ENCODE measurements around the gene PLEKHA4.

PLEKHA4 gene

GRCh38 chr19:48837051-48837524 is 31.3 kb downstream of the PLEKHA4 start:
- Histone ChIP-seq H3K27me3 (ENCODE audit: control insufficient read depth, insufficient read depth, low read length) (no peaks in the 10 kb centered on the region), H3K4me1 (no peaks in the 10 kb centered on the region), H3K9me3 (ENCODE audit: control insufficient read depth, low read length) (no peaks in the 10 kb centered on the region), H3K79me2 (no peaks in the 10 kb centered on the region), H3K36me3 (ENCODE audit: control insufficient read depth, insufficient read depth, low read length) (no peaks in the 10 kb centered on the region), H3K9ac (no peak overlapping the region), H3K4me3 (ENCODE audit: low read depth, low read length) (peak overlapping the region; percentile 91), H3K4me2 (ENCODE audit: low read length) (peak overlapping the region; percentile 96), H2AFZ (peak overlapping the region; percentile 93), H3K27ac (peak overlapping the region; percentile 85)
- TF ChIP-seq, protein P1, sequence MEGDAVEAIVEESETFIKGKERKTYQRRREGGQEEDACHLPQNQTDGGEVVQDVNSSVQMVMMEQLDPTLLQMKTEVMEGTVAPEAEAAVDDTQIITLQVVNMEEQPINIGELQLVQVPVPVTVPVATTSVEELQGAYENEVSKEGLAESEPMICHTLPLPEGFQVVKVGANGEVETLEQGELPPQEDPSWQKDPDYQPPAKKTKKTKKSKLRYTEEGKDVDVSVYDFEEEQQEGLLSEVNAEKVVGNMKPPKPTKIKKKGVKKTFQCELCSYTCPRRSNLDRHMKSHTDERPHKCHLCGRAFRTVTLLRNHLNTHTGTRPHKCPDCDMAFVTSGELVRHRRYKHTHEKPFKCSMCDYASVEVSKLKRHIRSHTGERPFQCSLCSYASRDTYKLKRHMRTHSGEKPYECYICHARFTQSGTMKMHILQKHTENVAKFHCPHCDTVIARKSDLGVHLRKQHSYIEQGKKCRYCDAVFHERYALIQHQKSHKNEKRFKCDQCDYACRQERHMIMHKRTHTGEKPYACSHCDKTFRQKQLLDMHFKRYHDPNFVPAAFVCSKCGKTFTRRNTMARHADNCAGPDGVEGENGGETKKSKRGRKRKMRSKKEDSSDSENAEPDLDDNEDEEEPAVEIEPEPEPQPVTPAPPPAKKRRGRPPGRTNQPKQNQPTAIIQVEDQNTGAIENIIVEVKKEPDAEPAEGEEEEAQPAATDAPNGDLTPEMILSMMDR (IDR thresholded peaks at IDR 0.05): no peak

- peak within 1 kb of the TSS; percentile 91 for H3K4me3 ChIP-seq (ENCODE audit: low read depth, low read length)
- H3K9ac ChIP-seq: peak within 1 kb of the TSS; percentile 70
- no peaks in the 10 kb centered on the region for H3K79me2 ChIP-seq
- no peaks in the 10 kb centered on the region for H3K9me3 ChIP-seq (ENCODE audit: control insufficient read depth, low read length)
- H3K4me1 ChIP-seq: no peaks in the 10 kb centered on the region
- H3K4me2 ChIP-seq (ENCODE audit: low read length): peak within 1 kb of the TSS; percentile 96
- peak within 1 kb of the TSS; percentile 85 for H3K27ac ChIP-seq
- no peaks in the 10 kb centered on the region for H3K36me3 ChIP-seq (ENCODE audit: control insufficient read depth, insufficient read depth, low read length)
- no peaks in the 10 kb centered on the region for H3K27me3 ChIP-seq (ENCODE audit: control insufficient read depth, insufficient read depth, low read length)
- TF ChIP-seq, protein P1 (IDR thresholded peaks at IDR 0.05): no peak
- H2AFZ ChIP-seq: peak within 1 kb of the TSS; percentile 93
Observed at GRCh38 chr19:48836089-48837017, 32.1 kb downstream of the PLEKHA4 start, which contains the start of gene HSD17B14. Gene HSD17B14, minus strand, starts transcription at chr19:48836491. Its CDS starts 80 bp downstream, at chr19:48836411.

DNA sequence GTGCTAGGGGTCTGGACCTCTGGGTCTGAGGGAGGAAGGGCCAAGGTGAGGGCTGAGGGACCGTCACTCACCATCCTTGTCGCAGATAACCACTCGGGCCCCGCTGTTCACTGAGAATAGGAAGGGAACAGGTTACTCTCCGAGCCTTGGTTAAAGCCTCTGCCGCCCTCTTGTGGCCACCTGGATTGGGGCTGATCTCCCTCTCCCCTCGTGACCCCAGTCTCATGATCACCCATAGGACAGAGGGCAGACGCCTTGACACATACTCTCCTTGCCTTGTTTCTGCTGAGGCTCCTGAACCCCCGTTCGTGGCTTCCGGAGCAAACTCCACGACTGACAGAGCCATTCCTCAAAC is 32.7 kb downstream of the PLEKHA4 start:
- Histone ChIP-seq H3K79me2 (no peaks in the 10 kb centered on the region), H3K9me3 (ENCODE audit: control insufficient read depth, low read length) (no peaks in the 10 kb centered on the region), H3K4me3 (ENCODE audit: low read depth, low read length) (peak overlapping the region; percentile 91), H3K27me3 (ENCODE audit: control insufficient read depth, insufficient read depth, low read length) (no peaks in the 10 kb centered on the region), H3K27ac (peak overlapping the region; percentile 85), H3K4me1 (no peaks in the 10 kb centered on the region), H3K36me3 (ENCODE audit: control insufficient read depth, insufficient read depth, low read length) (no peaks in the 10 kb centered on the region), H3K9ac (peak overlapping the region; percentile 70), H3K4me2 (ENCODE audit: low read length) (peak overlapping the region; percentile 96), H2AFZ (peak overlapping the region; percentile 93)
- TF ChIP-seq, protein P1 (IDR thresholded peaks at IDR 0.05): peak; percentile 93

- TF ChIP-seq, protein P1 (IDR thresholded peaks at IDR 0.05): no peak
- H3K4me2 ChIP-seq (ENCODE audit: low read length): no peak overlapping the region
- no peaks in the 10 kb centered on the region for H3K9me3 ChIP-seq (ENCODE audit: control insufficient read depth, low read length)
- no peak overlapping the region for H3K4me3 ChIP-seq (ENCODE audit: low read depth, low read length)
- H3K79me2 ChIP-seq: no peaks in the 10 kb centered on the region
- H3K27ac ChIP-seq: no peak overlapping the region
- no peaks in the 10 kb centered on the region for H3K4me1 ChIP-seq
- H3K36me3 ChIP-seq (ENCODE audit: control insufficient read depth, insufficient read depth, low read length): no peaks in the 10 kb centered on the region
- H2AFZ ChIP-seq: no peak overlapping the region
- no peak overlapping the region for H3K9ac ChIP-seq
- no peaks in the 10 kb centered on the region for H3K27me3 ChIP-seq (ENCODE audit: control insufficient read depth, insufficient read depth, low read length)
Observed at GRCh38 chr19:48833977-48834376, 34.4 kb downstream of the PLEKHA4 start.
